Cardiac muscle cell (in vitro differentiated cells and primary cell): ENCODE measurements around the gene CHCHD6. TPM values are rescaled to one million over a fixed set of nuclear protein-coding genes. Genes with fewer than 3 reads are reported as not detected.

Experiments
- DNase-seq, 2 donors: peaks; one replicate each; pipeline versions ENCODE4 v3.0.0 to v3.0.0-alpha.2; 2010 to 2017; ENCODE audit warnings: low read depth in 1 of 2, low spot score in 1 of 2
- H3K27ac ChIP-seq: fragments of 200-600 bp; sonication (generic); 2 replicates; pipeline ENCODE4 v1.5.1; 2016
- H3K27me3 ChIP-seq: fragments of 200-600 bp; sonication (generic); 2 replicates; pipeline ENCODE4 v1.6.0; 2016; ENCODE audit warnings: control low read depth
- H3K36me3 ChIP-seq: fragments of 200-600 bp; sonication (generic); 2 replicates; pipeline ENCODE4 v1.5.1; 2016; ENCODE audit warnings: control low read depth
- H3K4me1 ChIP-seq: fragments of 200-600 bp; sonication (generic); 2 replicates; pipeline ENCODE4 v1.8.1; 2017; ENCODE audit warnings: low read depth, mild to moderate bottlenecking, mixed run types
- H3K4me3 ChIP-seq: fragments of 200-600 bp; sonication (generic); 2 replicates; pipeline ENCODE4 v1.5.1; 2016; ENCODE audit warnings: mild to moderate bottlenecking
- H3K9me3 ChIP-seq: fragments of 200-600 bp; sonication (generic); 2 replicates; pipeline ENCODE4 v1.5.1; 2017; ENCODE audit warnings: low read depth, mild to moderate bottlenecking, control low read depth
- CTCF ChIP-seq: IDR thresholded peaks from 2 replicates; pipeline ENCODE4 v1.5.1; 2012; ENCODE audit warnings: low read depth, mild to moderate bottlenecking, low read length
- polyA plus RNA-seq: library from polyadenylated mRNA; unstranded; fragments of >200 nt; fragmentation: Nextera tagmentation; extraction: Ambion mirVana; gene quantifications from 2 replicates; pipeline ENCODE4 v1.2.1, GENCODE V29; 2016
- total RNA-seq: library from RNA; depleted of rRNA; stranded (reverse); fragments of >200 nt; gene quantifications from 2 replicates; pipeline ENCODE4 v1.2.3, GENCODE V29; 2016

Gene CHCHD6
- total and polyA plus RNA-seq, 2 experiments from 2014 or later, result 76.0 to 102 TPM

GRCh38 chr3:126992216-126992615 is 288.2 kb downstream of the CHCHD6 start:
- peak overlapping the region; percentile 59 for H3K27ac ChIP-seq
- no peaks in the 10 kb centered on the region for H3K27me3 ChIP-seq
- H3K4me3 ChIP-seq, result no peak overlapping the region
- no peak for DNase-seq
- H3K9me3 ChIP-seq, result no peaks in the 10 kb centered on the region
- peaks cover 4% of the 10 kb centered on the region for H3K36me3 ChIP-seq
- no peak for TF ChIP-seq CTCF
- peaks cover 13% of the 10 kb centered on the region for H3K4me1 ChIP-seq

GRCh38 chr3:126992776-126993175 is 288.7 kb downstream of the CHCHD6 start:
- no peak for DNase-seq
- Histone ChIP-seq H3K36me3 (peaks cover 4% of the 10 kb centered on the region), H3K4me1 (peaks cover 13% of the 10 kb centered on the region), H3K27ac (no peak overlapping the region), H3K9me3 (no peaks in the 10 kb centered on the region), H3K27me3 (no peaks in the 10 kb centered on the region), H3K4me3 (no peak overlapping the region)
- no peak for TF ChIP-seq CTCF

GRCh38 chr3:126993436-126993835 is 289.4 kb downstream of the CHCHD6 start:
- DNase-seq, result no peak
- H3K27ac ChIP-seq, result no peak overlapping the region
- H3K36me3 ChIP-seq, result peaks cover 4% of the 10 kb centered on the region
- no peak overlapping the region for H3K4me3 ChIP-seq
- no peaks in the 10 kb centered on the region for H3K27me3 ChIP-seq
- no peak for TF ChIP-seq CTCF
- no peaks in the 10 kb centered on the region for H3K9me3 ChIP-seq
- H3K4me1 ChIP-seq, result peaks cover 13% of the 10 kb centered on the region

- no peaks in the 10 kb centered on the region for H3K27me3 ChIP-seq
- no peak overlapping the region for H3K4me3 ChIP-seq
- H3K4me1 ChIP-seq, result peaks cover 13% of the 10 kb centered on the region
- no peaks in the 10 kb centered on the region for H3K36me3 ChIP-seq
- DNase-seq, result peak in 1 of 2 donors; percentile 44
- no peaks in the 10 kb centered on the region for H3K9me3 ChIP-seq
- no peak for TF ChIP-seq CTCF
- no peak overlapping the region for H3K27ac ChIP-seq
Measured at GRCh38 chr3:126994661-126995245, 290.7 kb downstream of the CHCHD6 start.

- no peak overlapping the region for H3K4me3 ChIP-seq
- H3K27me3 ChIP-seq, result no peaks in the 10 kb centered on the region
- no peak for DNase-seq
- H3K36me3 ChIP-seq, result no peaks in the 10 kb centered on the region
- H3K4me1 ChIP-seq, result peaks cover 13% of the 10 kb centered on the region
- TF ChIP-seq CTCF, result no peak
- H3K27ac ChIP-seq, result no peak overlapping the region
- no peaks in the 10 kb centered on the region for H3K9me3 ChIP-seq
Measured at GRCh38 chr3:126995254-126995780, 291.3 kb downstream of the CHCHD6 start.
